ENCODE measurements around the gene GALNTL6.

GRCh38 chr4:172410363-172410762, 597.2 kb downstream of the GALNTL6 start:
- TF ChIP-seq CTCF (optimal IDR thresholded peaks at IDR 0.05 in 1 of 3, IDR thresholded peaks at IDR 0.05 in 1 of 3, conservative IDR thresholded peaks at IDR 0.05 in 1 of 3; ENCODE audit: extremely low read depth in 1 of 3, insufficient read depth in 2 of 3, low read length in 3 of 3) (no peak), EZH2 (IDR thresholded peaks at IDR 0.05; ENCODE audit: low read length) (no peak)

Measured in keratinocyte (primary cell).